GM21717 (cell line): ENCODE results near the gene LIN7C.
A peak's percentile ranks its signal among the peaks of the same experiment; 100 is the strongest.

Experiments used
- ATAC-seq: cut with Tn5 transposase; IDR thresholded peaks from one replicate; pipeline ENCODE4 v1.9.1; 2021; ENCODE audit warnings: mild to moderate bottlenecking, moderate library complexity; ENCODE audit not compliant: unreplicated experiment

Gene LIN7C

DNA sequence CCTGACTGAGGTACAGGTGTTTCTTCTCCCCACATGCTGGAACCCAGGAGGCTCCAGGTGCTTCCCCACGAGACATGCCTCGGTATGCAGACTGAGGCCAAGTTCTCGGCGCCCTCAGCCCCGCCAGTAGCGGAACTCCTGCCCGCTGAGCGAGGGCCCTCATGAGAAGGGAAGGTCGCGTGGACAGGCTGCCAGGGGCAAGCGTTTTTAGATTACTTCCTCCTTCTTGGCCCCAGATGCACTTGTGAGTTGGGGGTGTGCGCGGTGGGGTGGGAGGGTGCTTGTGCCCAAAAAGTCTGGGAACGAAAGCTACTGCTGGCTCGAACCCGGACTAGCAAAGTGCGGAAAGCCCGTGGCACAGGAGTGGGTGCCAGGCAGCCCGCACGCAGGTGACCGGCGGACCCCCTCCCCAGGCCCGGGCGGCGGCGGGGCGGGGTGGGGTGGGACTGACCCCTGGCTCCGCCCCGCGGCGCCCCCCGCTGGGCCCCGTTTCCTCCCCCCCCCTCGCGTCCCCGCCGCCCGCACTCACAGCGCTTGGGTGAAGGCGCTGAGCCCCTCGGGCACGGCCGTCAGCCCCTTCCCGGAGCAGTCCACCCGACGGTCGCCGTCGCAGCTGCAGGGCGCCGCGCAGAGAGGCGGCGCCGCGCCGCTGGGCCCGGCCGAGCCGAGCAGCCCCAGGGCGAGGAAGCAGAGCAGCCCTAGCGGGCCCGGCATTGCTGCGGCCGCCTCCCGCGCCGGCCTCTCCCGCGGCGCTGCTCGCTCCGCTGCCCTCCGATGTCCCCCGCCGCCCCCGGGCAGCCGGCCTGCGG lies 34.8 kb downstream of the LIN7C start:
- ATAC-seq = peak; percentile 41

DNA sequence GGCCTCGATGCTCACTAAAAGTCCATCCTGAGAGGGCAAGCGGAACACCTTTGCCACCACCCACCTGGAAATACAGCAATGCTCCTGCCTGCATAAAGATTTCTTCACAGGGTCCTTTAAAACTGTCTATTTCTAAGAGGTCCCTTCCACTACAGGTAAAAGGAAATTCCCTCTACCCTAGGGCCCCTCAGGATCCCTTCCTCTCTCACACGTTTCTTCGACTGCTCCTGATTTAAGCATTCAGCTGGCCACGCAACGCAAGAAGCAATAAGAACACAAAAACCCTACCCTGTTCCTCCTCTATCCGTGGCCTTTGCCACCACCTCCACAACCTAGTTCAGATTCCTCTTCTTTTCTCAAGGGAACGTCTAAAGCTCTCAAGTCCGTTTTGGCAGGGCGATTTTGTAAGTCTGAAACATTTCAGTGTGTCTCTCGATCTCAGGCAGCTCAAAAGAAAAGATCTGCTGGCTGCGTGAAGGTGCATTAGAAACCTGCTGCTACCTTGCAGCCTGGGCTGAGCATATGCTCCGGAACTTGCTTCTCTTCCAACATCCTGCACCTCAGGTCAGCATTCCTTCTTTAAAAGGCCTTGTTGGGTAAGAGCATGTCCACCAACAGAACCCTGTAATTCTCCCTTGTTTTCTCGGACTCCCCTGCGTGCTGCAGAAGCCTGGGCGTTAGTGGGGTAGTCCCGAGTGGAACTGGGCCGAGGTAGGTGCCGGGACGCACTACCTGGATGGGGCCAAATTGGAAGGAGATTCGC lies 35.6 kb downstream of the LIN7C start:
- ATAC-seq = no peak

DNA sequence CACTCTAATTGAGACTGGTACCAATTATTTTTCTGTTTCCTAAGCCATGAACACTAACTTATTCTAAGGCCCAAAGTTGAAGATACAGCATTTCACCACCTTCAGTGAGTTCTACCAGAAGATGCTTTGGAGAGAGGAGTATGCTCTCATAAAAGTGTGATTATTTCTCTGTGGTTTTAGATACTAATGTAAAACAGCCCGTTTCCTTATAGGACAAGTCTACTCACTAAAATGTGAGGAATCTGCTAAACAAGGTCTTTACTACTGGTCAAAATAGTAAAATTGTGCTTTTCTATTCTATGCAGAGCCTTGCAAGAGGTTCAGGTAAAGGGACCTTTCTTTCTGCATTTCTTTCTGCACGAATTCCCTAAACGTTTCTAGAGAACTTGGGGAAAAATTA lies 36.4 kb downstream of the LIN7C start:
- no peak for ATAC-seq

DNA sequence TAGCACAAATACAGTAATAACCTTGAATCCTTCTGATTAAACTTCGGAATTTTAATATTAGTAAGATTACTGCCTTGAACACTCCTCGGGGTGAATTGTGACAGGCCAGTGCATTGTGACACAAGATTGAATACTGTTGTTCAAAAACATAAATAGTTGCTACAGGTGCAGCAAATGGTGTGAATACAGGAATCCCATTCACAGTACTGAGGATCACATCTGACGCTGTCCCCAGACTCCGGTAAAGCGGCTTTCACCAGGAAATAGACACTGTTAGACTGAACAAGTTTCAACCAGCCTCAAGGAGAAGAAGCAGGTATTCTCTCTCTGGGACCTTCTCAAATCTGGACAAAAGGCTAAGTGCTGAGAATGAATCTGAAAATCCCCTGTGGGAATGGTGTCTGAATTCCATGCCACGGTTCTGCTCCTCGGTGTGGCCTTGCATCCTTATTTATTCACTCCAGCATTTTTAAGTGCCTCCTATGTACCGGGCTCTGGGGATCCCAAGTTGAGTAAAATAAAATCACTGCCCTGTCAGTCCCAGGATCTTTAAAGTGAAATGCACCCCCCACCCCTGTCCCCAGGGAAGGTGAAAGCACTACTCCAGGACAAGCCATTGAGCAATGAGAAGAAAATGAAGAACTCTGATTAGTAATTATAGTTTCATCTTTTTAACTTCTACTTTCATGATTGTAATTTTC lies 37.4 kb downstream of the LIN7C start:
- ATAC-seq = no peak

DNA sequence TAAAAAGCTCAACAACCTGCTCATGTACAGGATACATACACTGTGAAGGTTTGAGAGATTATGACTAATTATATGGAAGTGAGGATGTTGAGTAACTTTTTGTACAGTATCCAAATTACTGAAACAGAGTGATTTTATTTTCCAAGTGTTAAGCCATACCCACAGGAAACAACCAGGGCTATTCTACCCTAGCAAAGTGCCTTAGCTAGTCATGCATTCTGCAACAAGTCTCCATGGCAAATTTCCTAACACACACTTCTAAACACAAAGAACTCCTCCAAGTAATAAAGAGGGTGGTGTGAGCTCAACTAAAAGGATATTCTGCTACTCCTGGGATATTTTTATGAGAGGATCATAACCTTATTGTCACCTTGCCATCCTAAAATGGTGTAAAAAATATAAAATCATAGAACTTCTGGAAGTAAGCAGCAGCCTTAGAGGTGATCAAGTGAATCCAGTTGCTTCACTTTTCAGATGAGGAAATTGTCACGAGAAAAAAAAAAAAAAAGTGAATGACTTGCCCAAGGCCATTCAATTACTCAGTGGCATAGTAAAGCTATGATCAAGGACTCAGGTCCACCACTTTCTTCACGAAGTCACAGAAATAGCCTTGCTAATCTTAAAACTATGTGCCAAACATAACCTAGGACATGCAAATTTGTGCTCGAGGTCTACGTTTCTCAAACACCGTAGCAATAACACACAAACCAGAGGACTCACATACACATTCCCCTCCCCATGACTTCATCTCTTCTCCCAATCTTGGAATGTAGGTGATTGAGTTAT lies 38.2 kb downstream of the LIN7C start:
- no peak for ATAC-seq

DNA sequence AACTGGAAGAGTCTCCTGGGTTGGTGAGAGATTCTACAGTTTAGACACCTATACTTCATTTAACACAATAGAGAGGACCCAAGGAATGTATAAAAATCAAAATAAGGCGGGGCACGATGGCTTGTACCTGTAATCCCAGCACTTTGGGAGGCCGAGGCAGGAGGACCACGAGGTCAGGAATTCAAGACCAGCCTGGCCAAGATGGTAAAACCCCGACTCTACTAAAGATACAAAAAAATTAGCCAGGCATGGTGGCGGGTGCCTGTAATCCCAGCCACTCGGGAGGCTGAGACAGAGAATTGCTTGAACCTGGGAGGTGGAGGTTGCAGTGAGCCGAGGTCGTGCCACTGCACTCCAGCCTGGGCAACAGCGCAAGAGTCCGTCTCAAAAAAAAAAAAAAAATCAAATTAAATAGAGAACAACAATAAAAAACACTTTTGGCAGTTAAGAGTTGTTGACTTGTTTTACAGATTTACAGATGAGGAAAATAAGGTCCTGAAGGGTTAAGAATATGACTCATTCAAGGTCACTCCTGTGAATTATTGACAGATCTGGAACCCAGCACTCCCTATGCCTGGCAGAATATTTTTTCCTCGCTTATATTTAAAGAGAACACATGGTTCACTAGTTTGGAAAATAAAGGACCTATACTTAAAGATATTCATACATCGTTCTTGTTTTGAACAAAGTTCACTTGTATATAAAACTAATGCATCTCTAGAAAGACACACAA lies 39.2 kb downstream of the LIN7C start:
- no peak for ATAC-seq

DNA sequence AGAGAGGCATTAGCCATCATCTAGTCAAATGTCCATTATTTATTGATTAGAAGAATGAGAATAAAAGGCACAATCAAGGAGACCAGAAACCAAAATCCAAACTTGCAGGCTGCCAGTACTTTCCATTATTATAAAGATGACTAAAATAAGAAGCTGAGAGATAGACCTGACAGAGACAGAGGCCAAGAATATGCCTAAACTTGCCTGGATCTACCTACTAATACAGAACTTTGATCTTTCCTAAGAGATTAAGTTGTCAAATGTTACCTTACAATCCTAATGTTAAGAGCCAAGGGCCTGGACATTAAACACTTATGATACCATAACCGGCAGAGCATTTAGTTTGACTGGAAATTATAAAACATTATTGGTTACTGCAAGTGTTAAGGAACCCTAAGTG lies 40.2 kb downstream of the LIN7C start:
- no peak for ATAC-seq

DNA sequence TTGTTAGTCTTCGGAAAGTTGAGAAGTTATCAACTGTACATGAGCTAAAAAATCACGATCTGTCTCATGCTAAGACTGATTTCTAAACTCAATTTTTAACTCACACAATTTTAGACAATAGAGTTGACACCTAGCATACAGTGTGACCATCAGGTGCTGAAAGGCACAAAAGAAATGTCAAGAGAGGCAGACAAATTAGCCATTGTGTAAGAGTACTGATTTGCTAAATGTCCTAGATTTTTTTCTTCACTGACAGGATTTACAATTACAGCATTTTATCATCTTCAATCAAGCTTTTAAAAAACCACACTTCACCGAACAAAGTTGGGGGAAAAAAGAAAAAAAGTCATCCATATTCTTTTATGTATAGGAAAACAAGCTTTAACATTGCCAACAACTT lies 40.9 kb downstream of the LIN7C start:
- no peak for ATAC-seq

DNA sequence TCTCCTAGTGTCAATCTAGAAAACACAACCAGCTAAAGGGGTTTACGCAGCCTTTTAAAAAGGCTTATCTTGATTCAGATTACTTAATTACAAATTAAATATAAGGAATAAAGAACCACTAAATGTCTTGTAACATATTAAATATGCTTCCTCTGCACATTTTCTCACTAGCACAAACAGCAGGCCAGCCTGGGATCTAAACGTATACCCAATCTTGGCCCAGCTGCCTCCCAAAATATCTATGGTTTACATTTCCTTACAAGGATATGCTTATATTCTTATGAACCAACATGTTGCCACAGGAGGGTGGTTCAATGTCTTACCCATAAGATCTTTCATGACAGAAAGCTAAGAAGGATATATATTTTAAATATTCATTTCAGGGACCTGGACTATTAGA lies 41.7 kb downstream of the LIN7C start:
- no peak for ATAC-seq

DNA sequence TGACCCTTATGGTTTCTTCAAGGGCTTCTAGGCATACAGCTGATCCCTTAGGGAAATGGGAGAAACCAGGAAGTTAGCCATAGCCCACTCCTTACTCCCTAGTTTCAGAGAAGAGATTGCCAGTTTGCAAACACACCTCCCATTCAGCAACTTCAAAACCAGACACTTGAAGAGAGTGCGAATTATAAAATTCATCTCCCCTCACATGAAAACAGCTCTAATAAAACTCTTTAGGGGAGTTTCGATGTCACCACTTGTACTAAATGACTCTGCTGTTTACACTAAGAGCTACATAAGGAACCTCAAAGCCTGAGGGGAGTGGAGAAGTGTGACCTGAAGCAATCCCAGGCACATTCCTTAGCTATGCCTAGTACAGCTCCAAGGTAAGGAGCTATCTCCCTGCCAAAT lies 42.3 kb downstream of the LIN7C start:
- no peak for ATAC-seq

DNA sequence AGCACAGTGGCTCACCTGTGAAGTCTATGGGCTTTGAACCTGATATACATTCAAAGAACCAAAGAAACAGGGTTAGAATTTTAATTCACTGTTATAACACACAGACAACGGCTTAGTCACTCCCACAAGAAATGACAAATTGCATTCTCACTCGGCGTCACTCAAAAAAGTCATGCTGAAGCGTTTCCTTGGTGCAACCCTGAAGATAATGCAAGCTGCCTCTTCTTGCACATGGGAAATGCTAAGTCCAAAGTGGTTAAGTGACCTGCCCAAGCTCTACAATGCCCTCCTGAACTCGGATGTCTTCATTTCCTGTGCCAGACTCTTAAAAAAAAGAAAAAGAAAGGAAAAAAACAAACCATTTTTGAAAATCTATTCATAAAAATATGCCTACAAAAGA lies 44.0 kb downstream of the LIN7C start:
- ATAC-seq = no peak

DNA sequence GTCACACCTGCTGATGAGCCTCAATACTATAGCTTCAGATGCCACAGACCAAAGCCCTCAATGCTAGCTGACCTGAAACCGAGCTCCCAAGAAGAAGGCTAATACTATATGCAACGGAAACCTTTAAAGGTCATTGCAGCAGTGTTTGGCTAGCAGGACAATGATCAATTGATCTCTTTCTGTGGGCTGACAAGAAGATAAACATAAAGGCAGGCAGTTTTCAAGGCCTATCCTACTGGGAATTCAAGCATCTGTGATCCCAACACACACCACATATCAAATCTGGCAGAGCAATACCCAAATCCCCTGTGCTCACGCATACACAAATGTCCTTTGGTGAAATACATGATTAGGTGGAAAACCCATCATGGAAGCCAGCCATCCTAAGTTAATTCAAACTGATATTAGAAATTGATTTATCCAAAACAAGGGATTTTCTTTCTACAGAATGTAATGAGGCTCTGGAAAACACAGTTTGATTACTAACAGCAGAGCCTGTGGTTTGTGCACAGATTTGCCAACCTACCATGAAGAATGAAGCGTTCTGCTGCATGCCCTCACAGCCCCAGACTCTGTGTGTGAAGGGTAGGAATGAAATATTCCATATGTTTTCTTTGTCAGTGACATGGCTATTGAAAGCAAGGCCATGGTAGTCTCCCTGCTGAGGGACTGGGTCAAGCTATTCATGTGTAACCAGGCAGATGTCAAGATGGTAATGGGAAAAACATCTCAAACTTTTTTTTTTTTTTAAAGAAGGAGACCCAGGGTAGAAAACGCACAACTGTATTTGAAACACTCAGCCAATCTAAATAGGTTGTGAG lies 46.2 kb downstream of the LIN7C start:
- no peak for ATAC-seq

DNA sequence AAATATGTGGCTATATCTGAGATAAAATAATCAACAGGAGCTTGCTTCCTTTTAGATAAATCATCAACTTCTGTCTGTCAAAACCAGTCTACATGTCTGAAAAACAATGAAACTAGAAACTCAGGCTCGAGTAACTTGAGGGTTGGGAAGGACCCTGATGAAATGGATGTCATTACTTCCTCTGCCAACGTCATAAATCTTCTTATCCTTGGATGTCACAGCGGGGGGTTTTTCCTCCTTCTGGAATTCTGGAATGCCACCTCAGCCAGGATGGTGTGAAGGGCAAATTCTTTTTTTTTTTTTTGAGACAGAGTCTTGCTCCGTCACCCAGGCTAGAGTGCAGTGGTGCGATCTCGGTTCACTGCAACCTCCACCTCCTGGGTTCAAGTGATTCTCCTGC lies 47.4 kb downstream of the LIN7C start:
- no peak for ATAC-seq

DNA sequence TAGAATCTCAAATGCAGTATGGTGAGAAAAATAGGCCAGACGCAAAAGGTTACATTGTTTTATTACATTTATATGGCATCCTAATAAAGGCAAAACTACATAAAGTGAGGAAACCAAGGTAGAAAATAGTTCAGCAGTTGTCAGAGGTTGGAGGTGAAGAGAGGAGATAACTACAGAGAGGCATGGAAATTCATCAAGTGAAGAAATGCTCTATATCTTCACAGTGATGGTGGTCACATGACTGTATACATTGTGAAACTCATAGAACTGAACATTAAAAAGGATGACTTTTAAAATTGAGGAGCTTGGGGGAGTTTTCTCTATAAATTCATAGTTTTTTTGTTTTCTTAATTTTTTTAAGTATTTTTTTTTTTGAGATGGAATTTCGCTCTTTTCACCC lies 48.4 kb downstream of the LIN7C start:
- ATAC-seq = no peak

DNA sequence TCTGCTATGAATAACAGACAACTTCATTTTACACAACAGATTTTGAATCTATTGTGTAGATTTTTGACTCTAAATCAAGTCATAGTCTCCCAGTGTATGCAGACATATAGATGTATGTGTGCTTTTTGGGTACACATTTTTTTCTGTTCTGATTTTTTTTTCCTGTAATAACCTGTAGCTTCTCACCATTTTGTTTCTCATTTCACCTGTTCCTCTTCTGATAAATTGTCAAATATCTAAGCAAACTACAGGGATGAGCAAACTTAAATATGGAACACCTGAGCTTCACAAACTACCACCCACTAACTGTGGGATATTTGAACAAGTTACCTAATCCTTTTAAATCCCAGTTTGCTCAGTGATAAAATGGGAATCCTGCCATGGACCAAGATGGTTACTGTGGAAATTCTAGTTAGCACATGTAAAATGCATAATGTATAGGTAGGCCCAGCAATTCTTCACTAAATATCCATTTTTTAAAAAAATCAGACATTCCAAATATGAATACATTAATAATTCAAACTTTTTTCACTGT lies 49.7 kb downstream of the LIN7C start:
- ATAC-seq = no peak

DNA sequence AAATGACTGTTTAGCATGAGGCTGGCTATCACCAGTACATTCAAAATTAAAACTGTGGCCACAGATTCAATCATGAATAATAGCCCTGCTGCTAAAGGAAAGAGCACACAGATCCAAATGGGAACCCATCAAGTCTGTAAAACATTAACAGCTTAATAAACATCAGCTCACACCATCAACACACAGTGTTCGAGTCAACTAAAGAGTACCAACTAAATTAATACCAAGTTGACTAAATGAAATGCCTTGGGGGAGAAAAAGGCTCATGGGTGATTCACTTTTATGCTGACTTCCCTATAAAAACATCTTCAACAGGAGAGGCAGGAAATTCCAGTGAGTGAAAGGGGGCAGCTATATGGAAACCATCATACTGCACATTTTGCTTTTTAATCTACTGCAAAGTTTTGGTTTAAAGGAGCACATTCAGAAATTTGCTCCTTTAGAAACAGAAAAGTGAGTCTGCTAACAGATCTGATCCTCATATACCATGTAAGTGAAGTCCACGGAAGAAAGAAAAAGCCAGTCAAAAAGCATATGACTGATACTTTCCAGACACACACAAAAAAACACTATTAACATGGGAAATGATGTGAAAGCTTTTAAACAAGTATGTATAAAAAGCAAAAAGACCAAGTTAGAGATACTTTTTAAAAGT lies 50.3 kb downstream of the LIN7C start:
- no peak for ATAC-seq

DNA sequence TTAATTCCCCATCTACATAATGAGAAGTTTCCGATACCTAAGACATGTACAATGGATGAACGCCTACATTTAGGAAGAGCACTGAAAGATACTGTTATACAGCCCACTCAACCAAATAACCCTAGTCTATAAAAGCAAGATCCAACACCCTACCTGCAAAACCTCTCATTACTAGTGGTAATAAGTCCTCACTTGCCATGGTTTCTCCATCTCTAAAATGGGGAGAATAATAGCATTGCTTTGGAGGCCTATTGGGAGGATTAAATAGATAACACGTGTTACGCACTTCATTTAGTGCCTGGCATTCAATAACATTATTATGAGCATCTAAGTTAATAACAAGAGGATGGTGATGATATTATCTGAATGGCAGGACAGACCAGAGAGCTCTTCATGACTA lies 50.9 kb downstream of the LIN7C start:
- no peak for ATAC-seq

DNA sequence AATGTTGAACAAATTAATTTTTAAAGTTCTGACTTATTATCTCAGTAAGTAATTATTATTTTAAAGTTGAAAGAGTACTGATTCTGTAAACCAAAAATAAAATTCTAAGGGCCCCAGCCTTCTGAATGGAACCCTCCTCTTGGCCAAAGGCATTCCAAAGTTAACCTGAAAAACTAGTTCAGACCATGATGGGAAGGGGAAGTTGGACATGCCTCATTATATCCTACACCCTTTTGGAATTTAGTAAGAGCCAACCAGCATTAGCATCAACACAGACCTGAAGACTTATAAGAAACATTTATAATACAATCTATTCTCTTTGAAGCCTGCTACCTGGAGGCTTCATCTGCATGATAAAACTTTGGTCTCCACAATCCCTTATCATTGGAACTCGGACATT lies 52.9 kb downstream of the LIN7C start:
- ATAC-seq = no peak

DNA sequence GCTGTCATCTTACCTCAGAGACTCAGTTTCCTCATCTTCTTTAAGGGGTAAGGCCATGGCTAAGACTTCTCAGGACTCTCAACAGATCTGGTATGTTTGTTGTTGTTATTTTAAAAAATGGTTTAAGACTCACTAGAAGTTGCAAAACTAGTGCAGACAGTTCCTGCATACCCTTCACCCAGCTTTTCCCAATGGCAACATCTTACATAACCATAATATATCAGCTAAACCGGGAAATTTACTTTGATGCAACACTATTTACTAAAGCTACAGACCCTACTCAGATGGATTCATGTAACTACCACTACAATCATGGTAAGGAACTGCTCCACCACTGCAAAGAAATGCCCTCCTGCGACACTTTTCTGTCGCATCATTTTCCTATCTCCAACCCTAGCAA lies 54.4 kb downstream of the LIN7C start:
- no peak for ATAC-seq
